Amygdala (tissue), 56 donors: Measurements from ENCODE around the gene TEX29.

Source experiments
- DNase-seq, 56 donors: peaks; one replicate each; lab custom pipeline; 2025; lab: John Stamatoyannopoulos, UW

The TEX29 gene

DNA sequence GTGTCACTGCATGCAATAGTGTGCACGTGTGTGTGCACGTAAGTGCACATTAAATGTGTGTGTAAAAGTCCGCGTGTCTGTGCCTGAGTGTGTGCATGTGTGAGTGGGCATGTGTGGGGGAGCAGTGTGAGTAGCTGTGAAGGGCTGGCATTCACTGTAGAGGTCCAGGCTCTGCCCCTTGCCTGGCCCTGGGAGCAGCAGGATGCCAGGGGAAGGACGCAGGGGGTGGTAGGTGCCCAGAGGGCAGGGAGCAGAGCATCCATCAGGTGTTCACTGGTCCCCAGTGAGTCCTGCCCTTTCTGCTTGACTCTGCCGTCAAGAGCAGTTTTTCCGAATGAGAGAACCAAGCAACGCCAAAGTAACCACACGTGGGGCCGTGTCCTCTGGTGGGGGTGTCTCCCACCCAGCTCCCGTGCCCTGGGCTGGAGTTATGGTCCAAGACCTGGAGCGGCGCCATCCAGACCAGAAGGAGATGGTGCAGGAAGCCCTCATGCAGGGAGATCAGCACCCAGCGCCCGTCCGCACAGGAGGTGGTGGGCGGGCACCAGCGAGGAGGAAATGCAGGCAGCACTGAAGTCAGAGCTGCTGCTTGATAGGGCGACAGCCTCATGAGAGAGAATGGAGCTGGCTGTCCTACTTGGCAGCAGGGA, 68.5 kb downstream of the TEX29 start:
- peak in 1 of 56 donors; percentile 21 for DNase-seq

DNA sequence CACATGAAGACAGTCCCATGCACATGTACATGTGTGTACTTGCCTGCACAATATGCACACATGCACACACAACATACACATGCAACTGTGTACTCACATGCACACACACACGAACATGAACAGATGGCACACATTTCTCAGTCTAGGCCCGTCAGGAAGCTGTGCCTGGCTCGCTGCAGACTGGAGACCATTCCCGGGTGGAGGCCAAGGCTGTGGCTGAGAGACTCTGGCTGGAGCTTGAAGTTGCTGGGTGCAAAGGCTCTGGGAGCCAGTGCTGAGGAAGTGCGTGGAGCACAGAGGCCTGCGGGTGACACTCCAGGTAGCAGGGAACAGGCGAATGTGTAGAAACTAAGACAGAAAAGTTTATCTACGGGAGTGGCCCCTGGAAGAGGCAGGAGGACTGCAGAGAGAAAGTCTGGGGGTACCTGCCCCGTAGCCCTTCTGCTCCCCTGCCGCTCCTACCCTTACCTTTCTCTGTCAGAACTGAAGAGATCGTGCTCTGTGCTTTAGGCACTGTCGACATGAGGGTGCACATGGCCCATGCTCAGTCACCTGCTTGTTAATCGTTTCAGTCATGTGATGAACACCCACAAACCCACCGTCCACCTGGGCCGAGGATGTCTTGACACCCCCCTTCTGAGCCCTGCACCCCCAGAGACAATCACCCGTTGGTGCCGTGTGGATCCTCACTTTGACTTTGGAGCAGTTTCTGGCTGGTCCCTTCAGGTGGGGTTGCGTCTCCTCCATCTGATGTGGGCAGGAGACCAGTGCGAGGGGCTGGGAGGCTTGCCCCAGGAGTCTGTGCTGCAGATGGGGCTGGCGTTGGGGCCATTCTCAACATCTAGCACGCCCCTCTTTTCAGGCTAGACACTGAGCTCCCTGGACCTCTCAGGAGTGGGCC, 69.4 kb downstream of the TEX29 start:
- no peak for DNase-seq

DNA sequence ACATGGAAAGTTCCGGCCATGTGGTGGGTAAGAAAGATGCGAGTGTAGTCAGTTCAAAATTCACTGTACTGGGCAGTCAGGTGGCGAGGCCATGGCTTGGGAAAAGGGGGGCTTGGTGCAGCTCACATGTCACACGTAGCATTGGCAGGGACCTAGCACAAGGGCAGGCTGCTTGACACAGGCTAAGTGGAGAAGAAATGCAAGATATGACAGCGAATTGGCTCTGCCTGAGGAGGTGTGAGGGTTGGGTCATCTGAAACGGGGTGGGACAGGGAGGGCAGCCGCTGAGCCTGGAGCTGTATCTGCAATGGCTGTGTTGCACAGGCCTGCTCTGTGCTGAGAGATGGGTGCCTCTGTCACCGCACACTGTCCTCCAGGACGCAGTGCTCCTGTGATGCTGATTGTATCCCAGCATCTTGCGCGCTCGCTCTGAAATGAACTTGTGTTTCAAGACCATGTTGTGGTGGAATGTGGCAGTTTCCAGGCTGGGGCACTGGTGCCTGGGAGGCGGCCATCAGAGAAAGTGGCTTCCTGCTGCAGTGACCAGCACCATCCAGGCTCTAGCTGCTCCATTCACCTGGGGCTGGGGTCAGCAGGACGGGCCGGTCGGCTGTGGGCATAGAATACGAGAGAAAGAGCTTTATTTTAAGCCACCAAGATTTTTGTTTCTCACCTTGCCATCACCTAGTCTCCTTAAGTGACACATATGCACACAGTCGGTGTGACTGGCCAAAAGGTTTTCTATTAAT, 70.3 kb downstream of the TEX29 start:
- no peak for DNase-seq

DNA sequence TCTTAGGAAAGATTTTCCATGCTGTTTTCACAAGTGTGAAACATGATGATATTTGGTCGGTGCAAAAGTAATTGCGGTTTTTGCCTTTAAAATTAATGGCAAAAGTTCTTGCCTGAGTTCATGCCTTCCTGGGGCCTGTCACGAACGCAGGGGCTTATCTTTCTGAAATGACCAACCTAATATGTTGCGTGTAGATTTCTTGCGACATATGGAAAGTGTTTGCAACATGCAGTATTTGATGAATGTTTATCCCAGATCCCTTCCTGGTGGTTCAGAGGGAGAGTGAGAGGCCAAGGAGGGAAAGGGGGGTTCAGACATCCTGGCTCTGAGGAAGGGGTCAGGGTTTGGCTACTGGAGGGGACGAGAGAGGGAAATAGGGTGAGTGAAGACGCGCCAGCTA, 72.0 kb downstream of the TEX29 start:
- no peak for DNase-seq

DNA sequence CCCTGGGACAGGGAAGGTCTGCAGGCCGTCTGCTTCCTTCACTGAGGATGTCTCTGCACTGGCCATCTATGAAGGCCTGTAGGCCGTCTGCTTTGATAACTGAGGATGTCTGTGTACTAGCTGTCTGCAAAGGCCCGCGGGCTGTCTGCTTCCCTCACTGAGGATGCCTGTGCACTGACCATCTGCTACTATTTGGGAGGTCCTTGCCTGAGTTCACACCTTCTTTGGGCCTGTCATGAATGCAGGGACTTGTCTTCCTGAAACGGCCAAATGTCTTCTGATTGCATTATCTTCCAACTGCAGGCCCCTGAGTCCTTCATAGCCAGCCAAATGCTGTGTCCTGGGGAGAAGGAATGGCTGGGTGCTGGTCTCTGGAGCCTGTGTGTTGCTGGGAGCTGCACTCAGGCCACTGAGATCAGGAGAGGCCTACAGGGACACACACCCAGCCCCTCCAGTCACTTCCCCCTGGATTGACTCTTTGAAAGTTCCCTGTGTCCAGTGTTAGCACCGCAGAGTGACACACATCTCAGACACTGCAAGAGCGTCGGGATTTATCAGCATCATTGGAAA, 72.9 kb downstream of the TEX29 start:
- no peak for DNase-seq
